Memory B cell (primary cell): ENCODE measurements around the gene RELN.
"Not testable (repeated sequence)": the region's sequence is repeated elsewhere in the genome, so short reads cannot be mapped to it uniquely, and the experiment has no call there.

Experiments used
- ATAC-seq: fragments of 150-1000 bp; cut with Tn5 transposase; 2 replicates; pipeline ENCODE4 v1.10.0; 2021; ENCODE audit warnings: low read depth, mild to moderate bottlenecking, moderate library complexity
- DNase-seq, 2 donors: peaks; one replicate each; pipeline ENCODE4 v3.0.0; 2022; ENCODE audit warnings: low spot score in 2 of 2
- H3K27ac Mint-ChIP-seq: one replicate; pipeline ENCODE4 v1.8.0; 2022; ENCODE audit warnings: mild to moderate bottlenecking, moderate library complexity, mixed read lengths
- H3K27me3 Mint-ChIP-seq: one replicate; pipeline ENCODE4 v1.8.0; 2022; ENCODE audit warnings: mixed read lengths
- H3K36me3 Mint-ChIP-seq: one replicate; pipeline ENCODE4 v1.8.0; 2022; ENCODE audit warnings: mild to moderate bottlenecking, mixed read lengths
- H3K4me1 Mint-ChIP-seq: one replicate; pipeline ENCODE4 v1.8.0; 2022; ENCODE audit warnings: mixed read lengths
- H3K4me3 Mint-ChIP-seq: one replicate; pipeline ENCODE4 v1.8.0; 2022; ENCODE audit warnings: mild to moderate bottlenecking, moderate library complexity, mixed read lengths
- H3K9me3 Mint-ChIP-seq: one replicate; pipeline ENCODE4 v1.8.0; 2022; ENCODE audit warnings: mixed read lengths

RELN gene

DNA sequence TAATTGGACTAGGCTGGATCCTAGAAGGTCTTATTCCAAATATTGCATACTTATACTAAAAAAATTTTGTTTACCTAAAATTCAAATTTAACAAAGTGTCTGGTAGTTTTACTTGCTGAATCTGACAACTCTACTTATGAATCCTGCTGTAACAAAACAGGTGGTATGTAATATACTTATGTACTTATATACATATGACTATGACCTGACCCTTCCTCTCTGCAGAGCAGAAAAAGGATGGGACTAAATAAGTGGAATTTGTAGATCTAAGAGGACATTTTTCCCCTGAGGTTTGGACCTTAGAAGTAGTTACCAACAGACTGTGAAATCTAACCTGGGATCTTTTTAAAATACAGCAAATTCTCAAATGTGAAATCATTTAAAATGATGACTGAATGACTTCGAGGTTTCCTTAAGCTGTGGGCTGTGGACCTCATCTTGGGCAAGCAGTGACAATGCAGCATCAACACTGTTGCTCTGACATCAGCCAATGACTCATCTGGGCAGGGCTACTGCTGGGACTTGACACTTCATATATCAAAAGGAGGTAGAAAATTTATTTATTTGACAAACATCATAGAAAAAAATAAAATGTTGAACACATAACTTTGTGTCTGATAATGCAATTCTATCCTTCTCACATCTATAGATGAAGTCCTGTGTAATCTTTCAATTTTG is 73.6 kb downstream of the RELN start:
- H3K36me3 Mint-ChIP-seq, result no peaks in the 10 kb centered on the region
- no peaks in the 10 kb centered on the region for H3K9me3 Mint-ChIP-seq
- H3K4me3 Mint-ChIP-seq, result no peak overlapping the region
- ATAC-seq (no peak), DNase-seq (no peak)
- no peaks in the 10 kb centered on the region for H3K4me1 Mint-ChIP-seq
- H3K27ac Mint-ChIP-seq, result no peak overlapping the region
- peaks cover 3% of the 10 kb centered on the region for H3K27me3 Mint-ChIP-seq

DNA sequence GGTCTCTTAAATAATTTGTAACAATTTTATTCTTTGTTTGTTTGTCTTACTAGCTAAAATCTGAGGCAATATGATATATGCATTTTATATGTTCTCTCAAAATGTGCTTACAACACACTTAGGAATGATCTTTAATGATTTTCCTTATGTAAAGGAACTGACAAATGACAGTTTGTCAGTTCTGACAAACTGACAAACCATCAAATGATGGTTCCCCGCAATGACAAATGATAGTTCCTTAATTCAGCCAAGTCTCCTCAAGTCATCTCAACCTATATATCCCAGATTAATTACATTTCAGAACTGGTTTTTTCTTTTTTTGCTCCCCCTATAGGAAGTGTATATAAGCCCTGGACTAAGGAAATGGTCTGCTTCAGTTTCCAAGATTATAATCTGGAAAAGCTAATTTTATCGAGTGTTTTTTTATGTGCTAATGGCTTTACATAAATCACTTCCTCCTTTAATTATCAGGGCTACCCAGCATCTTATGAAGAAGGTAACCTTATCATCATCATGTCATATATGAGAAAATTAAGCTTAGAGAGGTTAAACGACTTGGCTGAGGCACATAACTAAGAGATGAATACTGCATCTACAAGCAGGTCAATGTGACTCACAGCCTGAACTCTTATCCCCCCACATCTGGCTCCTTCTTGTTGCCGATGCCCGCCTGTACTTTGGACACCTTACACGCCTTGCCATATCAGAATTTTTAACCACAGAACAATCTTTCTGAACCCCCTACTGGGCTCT is 75.1 kb downstream of the RELN start:
- DNase-seq, result no peak

DNA sequence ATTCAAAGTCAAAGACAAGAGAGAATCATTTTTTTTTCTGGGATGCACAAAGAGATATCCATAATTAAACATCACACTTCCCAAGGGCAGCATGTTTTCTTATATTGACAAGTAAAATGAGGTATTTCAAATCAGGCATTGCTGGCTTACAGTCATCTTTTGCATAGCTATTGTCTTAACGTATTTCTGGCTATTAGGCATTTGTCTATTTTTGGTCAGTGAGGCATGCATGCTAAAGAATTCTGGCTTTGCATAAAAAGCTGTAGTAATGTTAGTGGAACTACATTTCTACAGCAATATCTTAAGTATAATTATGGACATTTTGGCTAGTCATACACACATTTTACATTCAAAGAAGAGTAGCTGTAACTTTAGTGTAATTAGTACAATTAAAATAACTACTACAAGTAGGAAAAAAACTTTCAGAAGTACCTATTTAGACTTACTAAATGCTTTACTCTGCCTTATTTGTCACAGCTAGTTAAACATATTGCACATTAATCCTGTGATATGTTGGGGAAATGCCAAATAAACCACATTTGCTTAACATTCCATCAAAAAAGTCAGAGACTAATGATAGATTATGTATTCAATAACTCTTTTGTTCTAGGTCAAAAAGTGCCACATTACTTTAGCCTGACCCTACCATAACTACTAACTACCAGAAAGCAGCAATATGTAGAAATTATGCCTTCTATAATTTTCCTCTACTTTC is 76.4 kb downstream of the RELN start:
- ATAC-seq (no peak), DNase-seq (no peak)
- H3K4me3 Mint-ChIP-seq, result no peak overlapping the region
- H3K27ac Mint-ChIP-seq, result no peak overlapping the region
- no peaks in the 10 kb centered on the region for H3K4me1 Mint-ChIP-seq
- no peaks in the 10 kb centered on the region for H3K36me3 Mint-ChIP-seq
- no peaks in the 10 kb centered on the region for H3K9me3 Mint-ChIP-seq
- peaks cover 3% of the 10 kb centered on the region for H3K27me3 Mint-ChIP-seq

More for the DNA sequence above, 75.1 kb downstream of the RELN start:
- Mint-ChIP-seq H3K9me3 (no peaks in the 10 kb centered on the region), H3K36me3 (no peaks in the 10 kb centered on the region), H3K27me3 (peaks cover 3% of the 10 kb centered on the region), H3K27ac (no peak overlapping the region), H3K4me3 (no peak overlapping the region), H3K4me1 (no peaks in the 10 kb centered on the region)
- no peak for ATAC-seq

DNA sequence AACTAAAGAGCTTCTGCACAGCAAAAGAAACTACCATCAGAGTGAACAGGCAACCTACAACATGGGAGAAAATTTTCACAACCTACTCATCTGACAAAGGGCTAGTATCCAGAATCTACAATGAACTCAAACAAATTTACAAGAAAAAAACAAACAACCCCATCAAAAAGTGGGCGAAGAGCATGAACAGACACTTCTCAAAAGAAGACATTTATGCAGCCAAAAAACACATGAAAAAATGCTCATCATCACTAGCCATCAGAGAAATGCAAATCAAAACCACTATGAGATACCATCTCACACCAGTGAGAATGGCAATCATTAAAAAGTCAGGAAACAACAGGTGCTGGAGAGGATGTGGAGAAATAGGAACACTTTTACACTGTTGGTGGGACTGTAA is 78.4 kb downstream of the RELN start:
- not testable (repeated sequence) for H3K27ac Mint-ChIP-seq, H3K4me1 Mint-ChIP-seq, H3K36me3 Mint-ChIP-seq, DNase-seq, ATAC-seq, H3K9me3 Mint-ChIP-seq, H3K4me3 Mint-ChIP-seq, H3K27me3 Mint-ChIP-seq

DNA sequence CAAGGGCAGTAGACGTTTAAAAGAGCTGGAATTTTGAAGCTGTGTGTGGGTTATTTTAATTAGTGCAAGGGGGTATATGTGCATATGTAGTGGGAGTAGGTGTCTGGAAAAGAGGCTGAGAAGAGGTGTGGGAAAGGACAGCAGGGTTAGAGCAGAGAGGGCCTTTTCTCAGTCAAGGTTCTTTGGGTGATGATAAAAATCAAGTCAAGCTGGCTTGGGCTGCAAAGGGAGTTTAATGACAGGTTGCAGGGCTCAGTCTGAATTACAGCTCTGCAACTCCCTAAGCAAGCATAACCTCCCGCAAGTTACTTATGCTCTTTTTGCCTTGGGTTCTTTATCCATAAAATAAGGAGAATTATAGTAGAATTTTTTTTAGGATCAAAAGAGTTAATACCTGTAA is 83.5 kb downstream of the RELN start:
- Mint-ChIP-seq H3K4me1 (no peaks in the 10 kb centered on the region), H3K36me3 (no peaks in the 10 kb centered on the region), H3K27ac (no peak overlapping the region), H3K27me3 (no peaks in the 10 kb centered on the region), H3K4me3 (no peak overlapping the region), H3K9me3 (no peaks in the 10 kb centered on the region)
- DNase-seq (no peak), ATAC-seq (no peak)

DNA sequence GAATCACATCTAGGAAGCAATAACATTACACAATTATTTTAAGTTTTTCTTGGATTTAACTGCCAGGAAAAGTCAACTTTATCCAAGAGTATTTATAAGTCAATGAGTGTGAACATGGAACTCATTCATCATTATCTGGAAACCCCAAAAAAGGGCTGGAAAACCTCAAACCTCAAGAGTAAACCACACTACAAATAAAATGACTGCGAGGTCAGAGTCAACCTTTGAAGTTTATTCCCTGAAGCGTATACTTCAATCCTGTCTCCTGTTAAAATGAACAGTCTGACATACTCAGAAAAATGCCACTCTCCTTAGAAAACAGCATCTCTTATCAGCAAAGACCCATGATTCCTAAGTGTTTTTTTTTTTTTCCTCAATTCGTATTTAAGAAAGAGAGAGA is 86.5 kb downstream of the RELN start:
- Mint-ChIP-seq H3K4me3 (no peak overlapping the region), H3K36me3 (no peaks in the 10 kb centered on the region), H3K27me3 (no peaks in the 10 kb centered on the region), H3K27ac (no peak overlapping the region), H3K4me1 (no peaks in the 10 kb centered on the region), H3K9me3 (peaks cover 2% of the 10 kb centered on the region)
- no peak for ATAC-seq
- no peak for DNase-seq

DNA sequence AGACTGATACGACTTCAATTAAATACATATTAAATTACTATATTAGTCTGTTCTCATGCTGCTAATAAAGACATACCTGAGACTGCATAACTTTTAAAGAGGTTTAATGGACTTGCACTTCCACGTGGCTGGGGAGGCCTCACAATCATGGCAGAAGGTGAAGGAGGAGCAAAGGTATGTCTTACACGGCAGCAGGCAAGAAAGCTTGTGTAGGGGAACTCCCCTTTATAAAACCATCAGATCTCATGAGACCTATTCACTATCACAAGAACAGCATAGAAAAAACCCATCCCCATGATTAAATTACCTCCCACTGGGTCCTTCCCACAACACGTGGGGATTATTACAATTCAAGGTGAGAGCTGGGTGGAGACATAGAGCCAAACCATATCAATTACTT is 92.6 kb downstream of the RELN start:
- H3K27ac Mint-ChIP-seq, H3K36me3 Mint-ChIP-seq, H3K4me3 Mint-ChIP-seq, H3K4me1 Mint-ChIP-seq, H3K27me3 Mint-ChIP-seq, H3K9me3 Mint-ChIP-seq, DNase-seq, ATAC-seq: not testable (repeated sequence)

DNA sequence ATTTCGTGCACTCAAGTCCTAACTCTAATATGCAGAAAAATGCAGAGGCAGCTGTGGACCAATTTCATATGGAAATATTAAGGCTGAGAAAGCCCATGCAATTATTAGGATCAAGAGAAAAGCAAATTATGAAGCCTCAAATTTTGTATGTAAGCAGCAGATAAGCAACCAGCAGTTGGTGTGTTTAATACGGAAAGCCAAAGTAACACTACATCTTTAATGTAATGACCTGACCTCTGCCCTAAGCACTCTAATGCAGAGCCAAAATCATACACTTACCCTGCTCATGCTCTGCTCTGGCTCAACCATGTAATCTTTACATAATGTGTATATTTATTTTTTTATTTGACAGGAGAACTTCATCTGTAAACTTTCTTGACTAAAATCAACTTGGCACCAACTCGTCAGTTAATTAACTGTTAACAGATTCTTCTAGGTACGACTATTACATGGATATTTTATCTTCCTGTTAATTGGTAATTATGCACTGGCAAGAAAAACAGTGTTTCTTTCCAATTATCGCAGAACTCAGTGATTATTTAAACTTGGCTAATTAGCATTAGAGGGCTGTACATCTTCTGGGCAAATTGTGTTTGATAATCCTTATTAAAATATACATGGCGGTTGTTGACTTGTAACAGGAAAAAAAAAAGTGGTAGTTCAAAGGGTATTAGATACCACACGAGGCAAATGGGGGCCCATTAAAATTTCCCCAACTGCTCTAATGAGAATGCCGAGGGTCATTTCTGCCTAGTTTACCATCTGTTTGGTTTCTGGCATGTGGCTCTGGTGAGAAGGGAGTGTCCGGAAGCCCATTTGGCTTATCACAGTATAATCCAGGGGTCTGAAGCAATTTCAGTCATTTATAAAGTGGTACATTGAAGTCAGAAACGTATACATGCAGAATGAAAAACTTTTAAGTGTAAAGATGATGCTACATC is 94.5 kb downstream of the RELN start:
- H3K4me1 Mint-ChIP-seq, result no peaks in the 10 kb centered on the region
- no peak overlapping the region for H3K27ac Mint-ChIP-seq
- H3K36me3 Mint-ChIP-seq, result no peaks in the 10 kb centered on the region
- H3K9me3 Mint-ChIP-seq, result peaks cover 5% of the 10 kb centered on the region
- H3K27me3 Mint-ChIP-seq, result no peaks in the 10 kb centered on the region
- ATAC-seq (no peak), DNase-seq (no peak)
- no peak overlapping the region for H3K4me3 Mint-ChIP-seq

DNA sequence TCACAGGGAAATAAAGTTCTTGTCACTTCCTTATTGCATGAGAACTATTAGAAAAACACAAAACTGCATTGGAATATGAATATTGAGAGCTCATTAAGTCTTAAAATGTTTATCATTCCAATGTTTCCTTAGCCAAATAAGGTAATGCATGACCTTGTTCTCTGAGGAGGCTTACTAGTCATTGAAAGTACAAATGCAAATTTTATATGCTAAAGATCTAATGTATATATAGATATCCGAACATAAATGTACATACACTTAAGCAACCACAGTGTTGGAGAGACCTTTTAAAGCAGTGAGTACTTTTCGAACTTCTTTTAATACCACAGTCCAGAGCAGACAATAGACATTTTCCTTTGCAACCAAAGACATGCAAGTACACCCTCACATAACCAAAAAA is 96.1 kb downstream of the RELN start:
- H3K9me3 Mint-ChIP-seq, result peaks cover 5% of the 10 kb centered on the region
- no peaks in the 10 kb centered on the region for H3K27me3 Mint-ChIP-seq
- ATAC-seq (no peak), DNase-seq (no peak)
- no peaks in the 10 kb centered on the region for H3K36me3 Mint-ChIP-seq
- H3K4me3 Mint-ChIP-seq, result no peak overlapping the region
- no peak overlapping the region for H3K27ac Mint-ChIP-seq
- H3K4me1 Mint-ChIP-seq, result no peaks in the 10 kb centered on the region

DNA sequence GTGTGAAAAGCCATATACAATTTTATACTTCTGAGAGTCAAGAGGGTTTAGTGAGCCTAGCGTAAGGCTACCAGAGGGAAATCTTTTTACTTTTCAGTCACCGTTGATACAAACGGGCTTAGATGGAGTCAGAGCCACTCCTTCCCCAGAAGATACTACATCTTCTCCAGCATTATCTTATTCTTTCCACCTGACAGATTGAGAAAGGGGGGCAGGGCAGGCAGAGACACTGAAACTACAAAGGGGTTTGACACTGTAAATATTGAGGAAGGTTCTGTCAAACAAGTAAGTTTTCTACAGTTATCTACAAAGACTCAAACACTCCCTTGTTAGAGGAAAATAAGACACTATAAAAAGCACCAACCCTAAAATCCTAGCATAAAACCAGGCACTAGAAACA is 100.0 kb downstream of the RELN start:
- DNase-seq (no peak), ATAC-seq (no peak)
- H3K27me3 Mint-ChIP-seq, result no peaks in the 10 kb centered on the region
- no peak overlapping the region for H3K27ac Mint-ChIP-seq
- H3K36me3 Mint-ChIP-seq, result no peaks in the 10 kb centered on the region
- H3K4me1 Mint-ChIP-seq, result no peaks in the 10 kb centered on the region
- no peak overlapping the region for H3K4me3 Mint-ChIP-seq
- H3K9me3 Mint-ChIP-seq, result no peaks in the 10 kb centered on the region

DNA sequence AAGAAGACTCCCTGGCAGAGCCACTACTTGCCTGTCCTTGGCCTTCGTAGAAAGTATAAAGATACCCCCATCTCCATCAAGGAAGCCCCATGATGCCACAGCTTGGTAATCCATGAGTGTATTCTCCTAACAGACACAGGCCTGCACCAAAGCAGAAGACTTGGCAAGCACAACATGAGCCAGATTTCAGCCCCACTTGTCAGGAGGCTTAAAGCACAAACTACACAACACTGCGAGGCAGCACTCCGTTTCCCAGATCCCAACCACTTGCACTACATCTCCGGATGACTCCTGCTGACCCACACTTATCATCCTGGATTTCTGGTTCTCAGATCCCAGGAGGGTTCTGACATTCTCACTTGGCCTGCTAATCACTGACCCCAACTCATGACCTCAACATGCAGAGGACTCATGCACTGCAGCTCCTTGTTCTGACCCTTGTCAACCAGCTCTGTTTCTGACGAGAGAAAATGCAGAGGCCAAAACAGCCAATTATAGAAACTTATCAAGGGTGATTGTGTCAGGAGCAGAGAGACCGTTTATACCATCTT is 100.8 kb downstream of the RELN start:
- Mint-ChIP-seq H3K4me1 (no peaks in the 10 kb centered on the region), H3K27me3 (no peaks in the 10 kb centered on the region), H3K27ac (no peak overlapping the region), H3K4me3 (no peak overlapping the region), H3K36me3 (no peaks in the 10 kb centered on the region), H3K9me3 (no peaks in the 10 kb centered on the region)
- DNase-seq (no peak), ATAC-seq (no peak)

DNA sequence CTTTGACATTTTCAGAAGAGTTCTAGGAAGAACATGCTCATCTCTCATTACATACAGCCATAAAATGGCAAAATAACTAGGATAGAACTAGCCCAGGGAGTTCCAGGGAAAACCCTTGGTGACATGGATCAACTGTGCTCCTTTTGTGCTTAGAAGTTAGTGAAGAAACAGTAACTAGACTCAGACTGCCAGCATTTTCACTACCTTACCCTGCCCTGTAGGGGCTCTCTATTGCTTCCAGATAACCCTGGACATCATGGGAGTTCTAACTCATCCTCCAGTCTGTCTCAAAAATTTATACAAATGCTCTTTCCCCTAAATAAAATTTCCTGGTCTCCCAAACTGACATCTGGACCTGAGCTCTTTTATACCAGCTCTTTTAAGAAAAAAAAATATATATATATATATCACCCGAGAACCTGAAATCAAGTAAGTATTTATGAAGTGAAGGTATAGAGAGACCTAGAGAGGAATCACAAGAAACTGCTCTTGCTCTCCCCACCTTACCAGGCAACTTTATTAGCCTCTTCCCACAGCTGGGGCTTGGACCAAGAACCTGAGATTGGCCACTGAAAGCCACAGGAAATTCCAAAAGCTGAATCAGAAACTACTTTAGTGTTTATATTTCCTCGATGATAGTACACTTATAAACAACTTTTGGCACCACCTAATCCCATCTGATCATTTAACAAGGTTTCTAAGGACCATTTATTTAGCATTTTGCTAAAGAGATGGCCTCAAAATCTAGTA is 101.4 kb downstream of the RELN start:
- no peaks in the 10 kb centered on the region for H3K36me3 Mint-ChIP-seq
- ATAC-seq (no peak), DNase-seq (no peak)
- no peaks in the 10 kb centered on the region for H3K4me1 Mint-ChIP-seq
- no peak overlapping the region for H3K4me3 Mint-ChIP-seq
- H3K9me3 Mint-ChIP-seq, result no peaks in the 10 kb centered on the region
- no peak overlapping the region for H3K27ac Mint-ChIP-seq
- no peaks in the 10 kb centered on the region for H3K27me3 Mint-ChIP-seq

DNA sequence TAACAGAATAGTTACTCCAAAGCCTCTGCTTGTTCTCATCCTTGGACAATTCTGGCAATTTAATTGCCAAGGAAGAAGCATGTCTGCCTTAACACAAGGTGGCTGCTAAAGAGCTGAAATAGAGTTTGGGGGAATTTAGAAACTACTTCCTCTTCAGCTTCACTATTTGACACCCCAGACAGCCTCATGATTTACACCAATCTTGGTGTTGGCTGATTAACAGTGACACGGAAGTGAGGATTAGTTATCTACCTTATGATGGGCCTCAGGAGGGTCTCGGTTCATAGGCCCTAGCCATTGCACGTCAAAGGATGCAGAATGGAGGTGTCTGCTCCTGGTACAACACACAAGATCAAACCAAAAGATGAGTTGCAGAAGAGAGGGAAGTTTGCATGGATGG is 102.4 kb downstream of the RELN start:
- H3K36me3 Mint-ChIP-seq, result no peaks in the 10 kb centered on the region
- H3K27me3 Mint-ChIP-seq, result peaks cover 1% of the 10 kb centered on the region
- no peak overlapping the region for H3K4me3 Mint-ChIP-seq
- no peaks in the 10 kb centered on the region for H3K9me3 Mint-ChIP-seq
- H3K4me1 Mint-ChIP-seq, result no peaks in the 10 kb centered on the region
- no peak for ATAC-seq
- DNase-seq, result no peak
- H3K27ac Mint-ChIP-seq, result no peak overlapping the region
